Lung microvascular endothelial cell (primary cell): ENCODE results near the gene SPSB3. TPM values are rescaled to one million over a fixed set of nuclear protein-coding genes. Genes with fewer than 3 reads are reported as not detected.

Experiments used
- DNase-seq, 2 donors: peaks; one replicate each; pipeline versions ENCODE4 v3.0.0 to v3.0.0-alpha.2; 2010; ENCODE audit warnings: low read depth in 2 of 2
- total RNA-seq: library from RNA; depleted of rRNA; stranded (reverse); fragments of >200 nt; gene quantifications from 2 replicates; pipeline ENCODE4 v1.2.1, GENCODE V29; 2014

SPSB3 gene
- total RNA-seq, 1 donor from 2014 or later = 49.8 TPM

DNA sequence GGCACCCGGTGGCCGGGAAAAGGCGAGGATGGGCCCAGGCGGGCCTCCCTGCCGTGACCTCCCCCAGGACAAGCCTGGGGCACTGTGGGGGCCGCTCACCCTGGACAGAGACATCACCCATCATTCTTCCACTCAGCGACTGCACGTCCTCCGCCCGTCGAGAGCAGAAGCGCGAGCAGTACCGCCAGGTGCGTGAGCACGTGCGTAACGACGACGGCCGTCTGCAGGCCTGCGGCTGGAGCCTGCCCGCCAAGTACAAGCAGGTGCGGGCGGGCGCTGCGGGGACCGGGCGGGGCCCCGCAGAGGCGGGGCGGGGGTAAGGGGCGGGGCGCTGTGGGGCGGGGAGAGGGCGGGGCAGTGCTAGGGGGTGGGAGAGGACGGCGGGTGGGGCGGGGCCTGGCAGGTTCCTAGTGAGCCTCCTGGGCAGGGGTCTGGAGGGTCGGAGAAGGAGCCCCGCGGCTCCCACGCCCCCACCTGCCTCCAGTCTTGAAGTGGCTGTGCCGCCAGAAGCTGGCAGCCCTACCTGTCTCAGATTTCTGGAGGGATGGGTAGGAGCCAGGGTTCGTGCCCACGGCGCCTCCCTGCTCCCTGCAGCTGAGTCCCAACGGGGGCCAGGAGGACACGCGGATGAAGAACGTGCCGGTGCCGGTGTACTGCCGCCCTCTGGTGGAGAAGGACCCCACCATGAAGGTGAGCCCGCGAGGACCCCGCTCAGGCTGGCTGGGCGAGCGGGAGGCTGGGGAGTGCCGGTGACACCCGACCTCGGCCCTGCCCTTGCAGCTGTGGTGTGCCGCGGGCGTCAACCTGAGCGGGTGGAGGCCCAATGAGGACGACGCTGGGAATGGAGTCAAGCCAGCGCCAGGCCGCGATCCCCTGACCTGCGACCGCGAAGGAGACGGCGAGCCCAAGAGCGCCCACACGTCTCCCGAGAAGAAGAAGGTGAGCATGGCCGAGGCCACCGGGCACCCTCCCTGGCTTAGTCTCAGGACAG, 18.6 kb downstream of the SPSB3 start:
- peak; percentile 29 to 60 for DNase-seq

DNA sequence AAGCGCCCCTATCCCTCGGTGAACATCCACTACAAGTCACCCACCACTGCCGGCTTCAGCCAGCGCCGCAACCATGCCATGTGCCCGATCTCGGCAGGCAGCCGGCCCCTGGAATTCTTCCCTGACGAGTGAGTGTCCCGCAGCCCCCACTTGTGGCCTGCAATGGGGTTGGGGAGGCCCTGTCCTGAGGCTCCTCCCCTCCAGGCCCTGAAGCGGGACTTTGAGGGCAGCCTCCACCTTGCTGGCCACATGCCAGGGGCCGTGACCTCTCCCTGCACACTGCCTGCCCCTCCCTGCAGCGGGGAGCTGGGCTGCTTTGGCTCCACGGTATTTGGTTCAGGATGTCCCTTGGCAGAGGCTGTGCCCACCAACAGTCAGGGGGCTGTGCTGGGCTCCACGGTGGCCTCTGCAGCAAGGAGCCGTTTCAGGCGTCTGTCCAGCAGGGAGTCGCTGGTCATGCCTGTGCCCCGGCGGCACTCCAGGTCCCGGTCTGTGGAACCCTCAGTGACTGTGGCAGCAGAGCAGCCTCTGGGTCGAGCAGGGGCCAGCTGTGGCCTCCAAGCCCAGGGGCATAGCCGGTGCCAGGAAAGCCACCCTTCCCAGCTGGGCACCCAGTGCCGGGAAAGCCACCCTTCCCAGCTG, 19.4 kb downstream of the SPSB3 start:
- DNase-seq = no peak

DNA sequence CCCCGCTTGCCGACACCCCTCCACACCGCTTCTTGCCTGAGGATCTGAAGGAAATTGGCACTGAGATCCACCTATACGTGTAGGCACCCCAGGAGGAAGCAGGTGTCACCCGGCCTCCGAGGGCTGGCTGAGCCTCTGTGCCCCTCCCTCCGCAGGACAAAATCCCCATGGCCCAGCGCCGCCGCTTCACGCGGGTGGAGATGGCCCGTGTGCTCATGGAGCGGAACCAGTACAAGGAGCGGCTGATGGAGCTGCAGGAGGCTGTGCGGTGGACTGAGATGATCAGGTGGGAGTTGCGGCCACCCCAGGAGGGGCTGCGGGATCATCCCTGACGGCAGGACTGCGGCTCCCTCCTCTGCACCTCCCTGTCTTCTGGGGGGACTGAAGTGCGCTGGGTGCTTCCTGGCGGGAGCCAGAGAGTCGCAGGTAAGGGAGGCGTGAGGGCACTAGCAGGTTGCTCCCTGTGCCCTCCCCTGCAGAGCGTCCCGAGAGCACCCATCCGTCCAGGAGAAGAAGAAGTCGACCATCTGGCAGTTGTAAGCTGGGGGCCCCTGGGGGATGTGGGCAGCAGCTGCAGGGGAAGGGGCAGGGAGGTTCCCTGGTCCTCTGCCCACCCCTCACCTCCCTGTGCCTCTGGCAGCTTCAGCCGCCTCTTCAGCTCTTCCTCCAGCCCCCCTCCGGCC, 20.0 kb downstream of the SPSB3 start:
- DNase-seq = no peak

- DNase-seq = no peak
These were observed 20.6 kb downstream of the SPSB3 start for GRCh38 chr16:1761751-1762150.

- DNase-seq = no peak
These were observed 21.5 kb downstream of the SPSB3 start for GRCh38 chr16:1760911-1761310.

- no peak for DNase-seq
These were observed 22.9 kb downstream of the SPSB3 start for GRCh38 chr16:1759511-1759910.

- no peak for DNase-seq
These were observed 23.4 kb downstream of the SPSB3 start for GRCh38 chr16:1758923-1759322.

DNA sequence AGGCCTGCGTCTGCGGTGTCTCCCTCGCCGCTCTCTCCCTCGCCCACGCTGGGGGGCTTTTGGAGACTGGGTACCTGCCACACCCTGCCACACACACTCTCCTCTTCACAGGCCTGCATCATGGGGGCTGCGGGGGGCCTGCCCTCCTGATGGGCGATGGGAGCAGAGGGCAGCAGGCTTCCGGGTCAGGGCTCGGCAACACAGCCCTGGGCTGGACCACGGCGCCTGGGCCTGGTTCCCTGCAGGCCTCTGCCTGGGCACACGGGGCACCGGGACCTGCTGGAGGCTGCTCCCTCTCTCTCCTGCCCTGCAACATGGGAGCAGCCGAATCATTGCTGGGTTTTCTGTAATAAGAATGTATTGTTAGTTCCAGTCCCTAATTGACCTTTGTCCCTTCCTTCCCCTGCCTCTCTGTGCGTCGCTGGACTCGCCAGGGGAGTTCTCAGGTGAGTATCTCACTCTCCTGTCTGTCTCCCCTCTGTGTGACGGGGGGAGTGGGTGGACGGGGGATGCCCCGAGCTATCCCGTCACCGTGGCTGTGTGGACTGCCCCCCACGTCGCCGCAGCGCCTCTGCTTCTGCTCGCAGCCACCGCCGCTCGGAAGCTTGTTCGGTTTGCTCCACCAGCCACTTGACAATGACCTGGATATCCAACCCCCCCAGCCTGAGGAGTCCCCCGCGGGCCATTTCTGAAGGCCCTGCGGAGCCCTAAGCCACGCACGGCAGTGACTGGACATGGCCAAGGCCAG, 24.5 kb downstream of the SPSB3 start:
- DNase-seq = no peak

DNA sequence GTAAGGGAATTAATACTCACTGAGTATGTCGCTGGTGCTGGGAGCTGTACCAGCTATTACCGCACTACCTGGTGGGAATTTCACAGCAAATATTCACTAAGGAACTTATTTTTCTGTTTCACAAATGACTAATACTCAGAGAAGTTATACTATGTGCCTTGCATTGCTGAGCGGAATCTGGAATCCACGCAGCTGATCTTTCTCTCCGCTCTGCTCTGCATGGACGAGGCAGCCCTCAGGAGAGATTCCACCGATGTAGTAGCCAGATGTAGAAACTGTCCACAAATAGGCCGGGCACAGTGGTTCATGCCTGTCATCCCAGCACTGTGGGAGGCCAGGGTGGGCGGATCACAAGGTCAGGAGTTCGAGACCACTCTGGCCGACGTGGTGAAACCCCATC, 28.2 kb downstream of the SPSB3 start:
- no peak for DNase-seq

- DNase-seq = no peak
These were observed 29.5 kb downstream of the SPSB3 start for GRCh38 chr16:1752853-1753252.

DNA sequence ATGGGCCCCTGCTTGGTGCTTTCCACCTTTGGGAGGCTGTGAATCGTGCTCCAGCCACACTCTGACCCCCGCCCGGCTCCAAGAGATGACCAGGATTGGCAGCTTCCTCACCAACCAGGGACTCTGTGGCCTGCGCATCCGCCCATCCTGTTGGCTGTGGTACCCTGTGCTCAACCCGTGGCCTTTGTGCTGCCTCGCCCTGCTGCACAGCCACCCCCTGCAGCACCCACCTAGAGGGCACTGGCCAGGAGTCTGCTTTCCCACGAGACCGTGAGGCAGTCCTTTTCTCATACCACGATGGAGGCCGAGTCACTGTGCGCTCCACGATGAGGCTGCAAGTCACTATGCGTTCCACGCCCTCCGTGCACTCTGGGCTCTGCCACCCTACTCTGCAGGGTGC, 30.4 kb downstream of the SPSB3 start:
- no peak for DNase-seq

- no peak for DNase-seq
These were observed 32.9 kb downstream of the SPSB3 start for GRCh38 chr16:1749152-1750117.

DNA sequence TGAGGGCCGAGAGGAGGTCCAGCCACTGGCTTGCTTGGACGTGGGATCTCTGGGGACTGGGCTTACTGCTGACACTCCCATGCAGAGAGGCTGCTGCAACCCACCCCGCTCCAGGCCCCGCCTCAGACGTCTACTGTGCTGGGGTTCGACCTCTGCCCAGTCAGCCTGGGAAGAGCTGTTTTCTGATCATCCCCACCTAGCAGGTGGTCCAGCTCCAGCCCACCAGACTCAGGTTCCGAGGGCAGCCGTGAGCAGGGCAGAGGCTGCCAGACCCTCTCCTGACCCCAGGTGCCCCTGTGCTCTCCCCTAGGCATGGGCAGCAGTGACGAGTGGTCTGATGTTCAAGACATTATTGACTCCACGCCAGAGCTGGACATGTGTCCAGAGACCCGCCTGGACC, 34.4 kb downstream of the SPSB3 start:
- DNase-seq = no peak

- no peak for DNase-seq
These were observed 35.6 kb downstream of the SPSB3 start for GRCh38 chr16:1746693-1747195.

DNA sequence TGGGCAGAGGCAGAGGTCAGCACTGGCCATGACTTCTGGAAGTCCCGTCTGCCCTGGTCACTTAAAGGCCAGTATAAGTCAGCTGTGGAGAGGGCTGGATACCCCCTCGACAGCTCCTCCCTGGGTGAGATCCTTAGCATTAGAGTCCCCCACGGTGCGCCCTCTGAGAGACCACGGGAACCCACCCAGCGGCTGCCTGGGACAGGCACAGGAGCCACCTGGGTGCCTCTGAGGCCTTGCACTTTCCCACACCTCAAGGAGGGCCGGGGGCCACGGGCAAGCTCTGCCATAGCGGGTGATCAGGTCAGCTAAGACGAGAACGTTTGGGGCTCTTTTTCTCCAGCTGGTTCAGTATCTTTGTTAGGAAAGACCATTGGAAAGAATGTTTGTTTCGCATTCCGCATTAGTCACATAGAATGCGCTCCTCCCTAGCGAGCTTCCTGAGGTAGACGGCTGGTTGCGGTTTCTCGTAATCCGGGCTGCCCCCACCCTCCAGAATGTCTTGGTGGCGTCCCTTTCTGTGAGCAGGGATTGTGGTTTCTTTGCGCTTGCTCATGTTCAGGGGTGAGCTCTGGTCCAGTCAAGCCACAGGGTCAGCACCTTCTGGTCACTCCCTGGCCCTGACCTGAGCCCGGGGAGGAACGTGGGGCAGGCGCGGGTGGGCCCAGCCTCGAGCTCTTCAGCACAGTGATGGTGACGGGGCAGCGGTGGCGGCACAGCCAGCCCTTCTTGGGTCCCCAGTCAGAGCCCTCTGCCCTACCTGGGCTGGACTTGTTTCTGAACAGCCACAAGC, 36.3 kb downstream of the SPSB3 start:
- no peak for DNase-seq

- DNase-seq = no peak
These were observed 37.0 kb downstream of the SPSB3 start for GRCh38 chr16:1745181-1745899.

GRCh38 chr16:1744338-1744840, 38.0 kb downstream of the SPSB3 start:
- no peak for DNase-seq
